ENCODE results near the gene GUF1. TPM values are rescaled to one million over a fixed set of nuclear protein-coding genes. Genes with fewer than 3 reads are reported as not detected.

GUF1 gene
- total and polyA plus RNA-seq, 2 of the 13 experiments (the other 11 are each of a cell fraction or from before 2014, with no cell fraction given), result 10.3 to 24.6 TPM

- TF ChIP-seq, protein P1, sequence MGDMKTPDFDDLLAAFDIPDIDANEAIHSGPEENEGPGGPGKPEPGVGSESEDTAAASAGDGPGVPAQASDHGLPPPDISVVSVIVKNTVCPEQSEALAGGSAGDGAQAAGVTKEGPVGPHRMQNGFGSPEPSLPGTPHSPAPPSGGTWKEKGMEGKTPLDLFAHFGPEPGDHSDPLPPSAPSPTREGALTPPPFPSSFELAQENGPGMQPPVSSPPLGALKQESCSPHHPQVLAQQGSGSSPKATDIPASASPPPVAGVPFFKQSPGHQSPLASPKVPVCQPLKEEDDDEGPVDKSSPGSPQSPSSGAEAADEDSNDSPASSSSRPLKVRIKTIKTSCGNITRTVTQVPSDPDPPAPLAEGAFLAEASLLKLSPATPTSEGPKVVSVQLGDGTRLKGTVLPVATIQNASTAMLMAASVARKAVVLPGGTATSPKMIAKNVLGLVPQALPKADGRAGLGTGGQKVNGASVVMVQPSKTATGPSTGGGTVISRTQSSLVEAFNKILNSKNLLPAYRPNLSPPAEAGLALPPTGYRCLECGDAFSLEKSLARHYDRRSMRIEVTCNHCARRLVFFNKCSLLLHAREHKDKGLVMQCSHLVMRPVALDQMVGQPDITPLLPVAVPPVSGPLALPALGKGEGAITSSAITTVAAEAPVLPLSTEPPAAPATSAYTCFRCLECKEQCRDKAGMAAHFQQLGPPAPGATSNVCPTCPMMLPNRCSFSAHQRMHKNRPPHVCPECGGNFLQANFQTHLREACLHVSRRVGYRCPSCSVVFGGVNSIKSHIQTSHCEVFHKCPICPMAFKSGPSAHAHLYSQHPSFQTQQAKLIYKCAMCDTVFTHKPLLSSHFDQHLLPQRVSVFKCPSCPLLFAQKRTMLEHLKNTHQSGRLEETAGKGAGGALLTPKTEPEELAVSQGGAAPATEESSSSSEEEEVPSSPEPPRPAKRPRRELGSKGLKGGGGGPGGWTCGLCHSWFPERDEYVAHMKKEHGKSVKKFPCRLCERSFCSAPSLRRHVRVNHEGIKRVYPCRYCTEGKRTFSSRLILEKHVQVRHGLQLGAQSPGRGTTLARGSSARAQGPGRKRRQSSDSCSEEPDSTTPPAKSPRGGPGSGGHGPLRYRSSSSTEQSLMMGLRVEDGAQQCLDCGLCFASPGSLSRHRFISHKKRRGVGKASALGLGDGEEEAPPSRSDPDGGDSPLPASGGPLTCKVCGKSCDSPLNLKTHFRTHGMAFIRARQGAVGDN (CRISPR knock-in tag; IDR thresholded peaks at IDR 0.05), result no peak
- TF ChIP-seq ADNP (CRISPR knock-in tag; IDR thresholded peaks at IDR 0.05), result no peak
- no peak for TF ChIP-seq TBP (CRISPR knock-in tag; IDR thresholded peaks at IDR 0.05)
- no peak for TF ChIP-seq IRF2 (CRISPR knock-in tag; IDR thresholded peaks at IDR 0.05)
Measured at GRCh38 chr4:44679060-44679459, 840 bp downstream of the GUF1 start (continued).

DNA sequence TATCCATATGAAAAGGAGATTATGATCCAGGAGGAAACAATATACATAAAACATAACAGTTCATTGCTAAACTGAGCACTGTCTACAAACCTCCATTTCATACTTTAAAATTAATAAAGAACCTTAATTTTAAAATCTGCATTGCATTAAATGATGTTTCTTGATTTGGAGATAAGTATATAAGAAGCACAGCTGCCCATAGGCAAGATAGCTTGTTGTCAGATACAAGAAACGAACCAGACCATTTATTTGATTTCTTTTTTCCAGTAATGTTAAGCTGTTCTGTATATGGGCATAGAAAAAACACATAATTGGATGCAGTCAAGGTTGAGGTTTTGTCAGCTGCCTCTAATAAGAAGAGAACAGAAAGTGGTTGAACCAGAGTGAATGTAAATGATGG is 6.4 kb downstream of the GUF1 start:
- ChIA-PET POLR2A (no interaction called here), CTCF (ENCODE audit: low intra/inter-chr PET ratio, low total read pairs) (no interaction called here)
- Histone ChIP-seq H3K4me3 (replicated peaks in 1 of 3; ENCODE audit: insufficient read depth in 1 of 3, low read depth in 2 of 3, low read length in 3 of 3) (no peak overlapping the region), H2AFZ (ENCODE audit: low read length) (no peak overlapping the region), H3K9me3 (ENCODE audit: low read length) (no peaks in the 10 kb centered on the region), H3K79me2 (ENCODE audit: insufficient read depth, low read length) (peaks cover 20% of the 10 kb centered on the region), H3K9ac (ENCODE audit: insufficient read depth, low read depth, low read length) (no peak overlapping the region), H3K4me1 (ENCODE audit: insufficient read depth, low read length) (peaks cover 16% of the 10 kb centered on the region), H3K4me2 (ENCODE audit: low read depth, low read length) (no peak overlapping the region), H3K27me3 (ENCODE audit: control insufficient read depth in 1 of 2, insufficient read depth in 2 of 2, low read length in 2 of 2) (no peaks in the 10 kb centered on the region), H4K20me1 (ENCODE audit: insufficient read depth, low read length) (no peaks in the 10 kb centered on the region), H3K27ac (ENCODE audit: extremely low read length, insufficient read depth, low read length) (no peak overlapping the region), H3K36me3 (replicated peaks in 1 of 2; ENCODE audit: control insufficient read depth in 1 of 2, insufficient read depth in 2 of 2, low read length in 2 of 2) (peaks cover 11 to 61% of the 10 kb centered on the region in 2 experiments)
- 94% methylated on average over 1 of the region's 1 CpG for WGBS (ENCODE audit: low lambda C conversion rate)
- intact Hi-C loops (cut with micrococcal nuclease; ENCODE audit: unreplicated experiment) (no loop called here), in situ Hi-C loops (cut with HindIII; ENCODE audit: extremely low pct_ligation_motif_present, low pct_unique_long_range_greater_than_20kb) (no loop called here)
- FAIRE-seq, result no peak
- no peak for ATAC-seq
- no TSS peak for BruUV-seq (replicated peaks)
- DNase-seq (ENCODE audit: low spot score), result no peak
- TF ChIP-seq, protein P2, sequence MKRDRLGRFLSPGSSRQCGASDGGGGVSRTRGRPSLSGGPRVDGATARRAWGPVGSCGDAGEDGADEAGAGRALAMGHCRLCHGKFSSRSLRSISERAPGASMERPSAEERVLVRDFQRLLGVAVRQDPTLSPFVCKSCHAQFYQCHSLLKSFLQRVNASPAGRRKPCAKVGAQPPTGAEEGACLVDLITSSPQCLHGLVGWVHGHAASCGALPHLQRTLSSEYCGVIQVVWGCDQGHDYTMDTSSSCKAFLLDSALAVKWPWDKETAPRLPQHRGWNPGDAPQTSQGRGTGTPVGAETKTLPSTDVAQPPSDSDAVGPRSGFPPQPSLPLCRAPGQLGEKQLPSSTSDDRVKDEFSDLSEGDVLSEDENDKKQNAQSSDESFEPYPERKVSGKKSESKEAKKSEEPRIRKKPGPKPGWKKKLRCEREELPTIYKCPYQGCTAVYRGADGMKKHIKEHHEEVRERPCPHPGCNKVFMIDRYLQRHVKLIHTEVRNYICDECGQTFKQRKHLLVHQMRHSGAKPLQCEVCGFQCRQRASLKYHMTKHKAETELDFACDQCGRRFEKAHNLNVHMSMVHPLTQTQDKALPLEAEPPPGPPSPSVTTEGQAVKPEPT (CRISPR knock-in tag; IDR thresholded peaks at IDR 0.05; ENCODE audit: low read depth), result no peak
- TF ChIP-seq ZC3H13 (CRISPR knock-in tag; IDR thresholded peaks at IDR 0.05) (no peak), SYNCRIP (IDR thresholded peaks at IDR 0.05; ENCODE audit: insufficient read depth, low read depth, low read length) (no peak), ELF4 (CRISPR knock-in tag; IDR thresholded peaks at IDR 0.05; ENCODE audit: borderline replicate concordance) (no peak), ZNF383 (CRISPR knock-in tag; IDR thresholded peaks at IDR 0.05; ENCODE audit: borderline replicate concordance) (no peak), SMC3 (IDR thresholded peaks at IDR 0.05; ENCODE audit: low read length) (no peak), PHF8 (CRISPR knock-in tag; IDR thresholded peaks at IDR 0.05) (no peak), ZNF552 (CRISPR knock-in tag; IDR thresholded peaks at IDR 0.05; ENCODE audit: borderline replicate concordance) (no peak), ZNF569 (CRISPR knock-in tag; IDR thresholded peaks at IDR 0.05; ENCODE audit: borderline replicate concordance) (no peak), NR2C2 (CRISPR knock-in tag; IDR thresholded peaks at IDR 0.05; ENCODE audit: borderline replicate concordance) (no peak)
- TF ChIP-seq, protein P3, sequence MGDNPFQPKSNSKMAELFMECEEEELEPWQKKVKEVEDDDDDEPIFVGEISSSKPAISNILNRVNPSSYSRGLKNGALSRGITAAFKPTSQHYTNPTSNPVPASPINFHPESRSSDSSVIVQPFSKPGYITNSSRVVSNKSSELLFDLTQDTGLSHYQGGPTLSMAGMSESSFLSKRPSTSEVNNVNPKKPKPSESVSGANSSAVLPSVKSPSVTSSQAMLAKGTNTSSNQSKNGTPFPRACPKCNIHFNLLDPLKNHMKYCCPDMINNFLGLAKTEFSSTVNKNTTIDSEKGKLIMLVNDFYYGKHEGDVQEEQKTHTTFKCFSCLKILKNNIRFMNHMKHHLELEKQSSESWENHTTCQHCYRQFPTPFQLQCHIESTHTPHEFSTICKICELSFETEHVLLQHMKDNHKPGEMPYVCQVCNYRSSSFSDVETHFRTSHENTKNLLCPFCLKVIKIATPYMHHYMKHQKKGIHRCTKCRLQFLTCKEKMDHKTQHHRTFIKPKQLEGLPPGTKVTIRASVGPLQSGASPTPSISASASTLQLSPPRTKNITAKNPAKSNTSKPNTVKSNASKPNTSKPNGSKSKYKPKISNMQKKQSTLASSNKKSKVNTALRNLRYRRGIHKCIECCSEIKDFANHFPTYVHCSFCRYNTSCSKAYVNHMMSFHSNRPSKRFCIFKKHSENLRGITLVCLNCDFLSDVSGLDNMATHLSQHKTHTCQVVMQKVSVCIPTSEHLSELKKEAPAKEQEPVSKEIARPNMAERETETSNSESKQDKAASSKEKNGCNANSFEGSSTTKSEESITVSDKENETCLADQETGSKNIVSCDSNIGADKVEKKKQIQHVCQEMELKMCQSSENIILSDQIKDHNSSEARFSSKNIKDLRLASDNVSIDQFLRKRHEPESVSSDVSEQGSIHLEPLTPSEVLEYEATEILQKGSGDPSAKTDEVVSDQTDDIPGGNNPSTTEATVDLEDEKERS (CRISPR knock-in tag; IDR thresholded peaks at IDR 0.05), result no peak

Measured in HepG2 (cell line).